H9 (cell line): Measurements from ENCODE around the gene PLXNA2. TPM values are rescaled to one million over a fixed set of nuclear protein-coding genes. Genes with fewer than 3 reads are reported as not detected.

Experiments
- DNase-seq: peaks from one replicate; pipeline ENCODE4 v3.0.0-alpha.2; 2017
- H2AFZ ChIP-seq: one replicate; pipeline ENCODE4 v1.6.1; 2013; ENCODE audit warnings: mild to moderate bottlenecking, low read length, control low read depth, moderate library complexity
- H2AK5ac ChIP-seq: 2 replicates; pipeline ENCODE4 v1.6.1; 2013; ENCODE audit warnings: low read length, control low read depth, mixed read lengths; ENCODE audit not compliant: insufficient read length
- H2BK120ac ChIP-seq: one replicate; pipeline ENCODE4 v1.6.1; 2013; ENCODE audit warnings: low read depth, mild to moderate bottlenecking, low read length, control low read depth, inconsistent platforms; ENCODE audit not compliant: poor library complexity, severe bottlenecking
- H2BK12ac ChIP-seq: 2 replicates; pipeline ENCODE4 v1.6.1; 2013; ENCODE audit warnings: low read length, control low read depth, mixed read lengths, low read depth; ENCODE audit not compliant: insufficient read length
- H2BK15ac ChIP-seq: 2 replicates; pipeline ENCODE4 v1.6.1; 2013; ENCODE audit warnings: low read depth, low read length, control low read depth
- H2BK20ac ChIP-seq: one replicate; pipeline ENCODE4 v1.6.1; 2013; ENCODE audit warnings: low read depth, mild to moderate bottlenecking, low read length, control low read depth, inconsistent platforms; ENCODE audit not compliant: poor library complexity, severe bottlenecking
- H2BK5ac ChIP-seq: 2 replicates; pipeline ENCODE4 v1.6.1; 2013; ENCODE audit warnings: low read length, control low read depth, mixed read lengths; ENCODE audit not compliant: insufficient read length
- H3K14ac ChIP-seq: 2 replicates; pipeline ENCODE4 v1.6.1; 2013; ENCODE audit warnings: low read length, control low read depth; ENCODE audit not compliant: insufficient read depth
- H3K18ac ChIP-seq: 2 replicates; pipeline ENCODE4 v1.6.1; 2013; ENCODE audit warnings: low read depth, mild to moderate bottlenecking, mixed read lengths, low read length, control low read depth; ENCODE audit not compliant: insufficient read length
- H3K23ac ChIP-seq: 2 replicates; pipeline ENCODE4 v1.6.1; 2013; ENCODE audit warnings: low read length, control low read depth, mixed read lengths, low read depth; ENCODE audit not compliant: insufficient read length
- H3K23me2 ChIP-seq: 2 replicates; pipeline ENCODE4 v1.6.1; 2013; ENCODE audit warnings: low read depth, mild to moderate bottlenecking, mixed read lengths, low read length, control low read depth; ENCODE audit not compliant: insufficient read length, poor library complexity, severe bottlenecking
- H3K27ac ChIP-seq: 2 replicates; pipeline ENCODE4 v1.5.1; 2013; ENCODE audit warnings: low read length, control low read depth, mixed read lengths, low read depth; ENCODE audit not compliant: insufficient read length
- H3K27me3 ChIP-seq: 2 replicates; pipeline ENCODE4 v1.6.1; 2013; ENCODE audit warnings: low read length, control low read depth, inconsistent platforms; ENCODE audit not compliant: insufficient read depth
- H3K4ac ChIP-seq: 2 replicates; pipeline ENCODE4 v1.6.1; 2013; ENCODE audit warnings: low read depth, mild to moderate bottlenecking, control low read depth, inconsistent platforms, low read length, moderate library complexity
- H3K4me1 ChIP-seq: 2 replicates; pipeline ENCODE4 v1.6.1; 2013; ENCODE audit warnings: low read length, control low read depth, inconsistent platforms; ENCODE audit not compliant: insufficient read depth
- H3K4me2 ChIP-seq: 2 replicates; pipeline ENCODE4 v1.6.1; 2013; ENCODE audit warnings: low read length, control low read depth, mixed read lengths; ENCODE audit not compliant: insufficient read length, insufficient read depth
- H3K56ac ChIP-seq: 2 replicates; pipeline ENCODE4 v1.6.1; 2013; ENCODE audit warnings: low read depth, mild to moderate bottlenecking, mixed read lengths, low read length, control low read depth; ENCODE audit not compliant: insufficient read length
- H3K79me1 ChIP-seq: 2 replicates; pipeline ENCODE4 v1.6.1; 2013; ENCODE audit warnings: low read depth, mild to moderate bottlenecking, moderate library complexity, low read length, control low read depth, inconsistent platforms; ENCODE audit not compliant: insufficient read depth, poor library complexity, severe bottlenecking
- H3K79me2 ChIP-seq: 2 replicates; pipeline ENCODE4 v1.6.1; 2013; ENCODE audit warnings: low read length, control low read depth, inconsistent platforms; ENCODE audit not compliant: insufficient read depth
- H3K9ac ChIP-seq: 2 replicates; pipeline ENCODE4 v1.6.1; 2013; ENCODE audit warnings: low read length, control low read depth, mixed read lengths; ENCODE audit not compliant: insufficient read length; ENCODE audit errors: extremely low read depth
- H3K9me3 ChIP-seq: one replicate; pipeline ENCODE4 v1.6.1; 2013; ENCODE audit warnings: low read depth, low read length, inconsistent platforms; ENCODE audit not compliant: control insufficient read depth
- H3T11ph ChIP-seq: one replicate; pipeline ENCODE4 v1.6.1; 2013; ENCODE audit warnings: mild to moderate bottlenecking, low read length, control low read depth, inconsistent platforms
- H4K20me1 ChIP-seq: one replicate; pipeline ENCODE4 v1.6.1; 2013; ENCODE audit not compliant: control insufficient read depth, insufficient read length, insufficient read depth
- H4K5ac ChIP-seq: 2 replicates; pipeline ENCODE4 v1.6.1; 2013; ENCODE audit warnings: low read depth, mild to moderate bottlenecking, mixed read lengths, low read length, control low read depth; ENCODE audit not compliant: insufficient read length
- H4K8ac ChIP-seq: replicated peaks from 2 replicates; pipeline ENCODE4 v1.6.1; 2013; ENCODE audit warnings: low read length, control low read depth, mixed read lengths, low read depth; ENCODE audit not compliant: insufficient read length
- H4K91ac ChIP-seq: 2 replicates; pipeline ENCODE4 v1.6.1; 2013; ENCODE audit warnings: low read depth, mild to moderate bottlenecking, moderate library complexity, mixed read lengths, low read length, control low read depth; ENCODE audit not compliant: insufficient read length
- H3K27ac Mint-ChIP-seq, 3 experiments: 2 replicates in 2 of 3; 3 replicates in 1 of 3; pipeline ENCODE4 v1.8.0; 2020 to 2021; ENCODE audit warnings: mixed read lengths in 3 of 3, mild to moderate bottlenecking in 1 of 3, moderate library complexity in 1 of 3
- H3K27me3 Mint-ChIP-seq: 2 replicates; pipeline ENCODE4 v1.8.0; 2021; ENCODE audit warnings: low read depth, mild to moderate bottlenecking, moderate library complexity, mixed read lengths
- H3K36me3 Mint-ChIP-seq, 3 experiments: 2 replicates in 2 of 3; 3 replicates in 1 of 3; pipeline ENCODE4 v1.8.0; 2020 to 2021; ENCODE audit warnings: low read depth in 3 of 3, mixed read lengths in 3 of 3; ENCODE audit not compliant: insufficient read depth in 1 of 3
- H3K4me1 Mint-ChIP-seq, 2 experiments: 2 replicates each; pipeline ENCODE4 v1.8.0; 2020; ENCODE audit warnings: mixed read lengths in 2 of 2
- H3K4me3 Mint-ChIP-seq, 2 experiments: 2 replicates in 1 of 2; 3 replicates in 1 of 2; pipeline ENCODE4 v1.8.0; 2020 to 2021; ENCODE audit warnings: mild to moderate bottlenecking in 2 of 2, mixed read lengths in 2 of 2, moderate library complexity in 1 of 2
- H3K9me3 Mint-ChIP-seq, 2 experiments: 2 replicates in 1 of 2; 3 replicates in 1 of 2; pipeline ENCODE4 v1.8.0; 2020; ENCODE audit warnings: mild to moderate bottlenecking in 2 of 2, mixed read lengths in 2 of 2, moderate library complexity in 1 of 2
- CTCF ChIP-seq: fragments of 200-600 bp; sonication (generic); conservative IDR thresholded peaks from 3 replicates; pipeline ENCODE4 v1.8.0; 2021; ENCODE audit warnings: antibody characterized with exemption, mild to moderate bottlenecking
- WGBS: extraction: QIAGEN DNeasy Blood & Tissue Kit; methylation state at CpG from one replicate; pipeline ENCODE4 v1.1.7; 2013; ENCODE audit warnings: missing lambda C conversion rate, low lambda C conversion rate, mixed read lengths; ENCODE audit not compliant: insufficient read length; ENCODE audit errors: extremely low coverage; 5-methylcytosine and 5-hydroxymethylcytosine counted together
- total RNA-seq: library from RNA; stranded (reverse); gene quantifications from 2 replicates; pipeline ENCODE4 v1.2.1, GENCODE V29; 2021

PLXNA2 gene
- total RNA-seq, 1 experiment from 2014 or later, result 0.57 TPM

- H3K23ac ChIP-seq, result no peak overlapping the region
- WGBS, result no CpG with 5 or more reads among the region's 5 CpGs
- peaks cover 2% of the 10 kb centered on the region; the same call in 1 of the 2 replicates for H3K27me3 Mint-ChIP-seq
- H3K27me3 ChIP-seq, result no peaks in the 10 kb centered on the region
- H3T11ph ChIP-seq, result no peak overlapping the region
- peak overlapping the region in 1 of 3 experiments; percentile 45; a peak in 1 of 7 replicates for H3K27ac Mint-ChIP-seq
- no peaks in the 10 kb centered on the region for H3K23me2 ChIP-seq
- no peaks in the 10 kb centered on the region for H3K36me3 Mint-ChIP-seq
- H3K4me1 ChIP-seq, result no peaks in the 10 kb centered on the region; the same call in 1 of the 2 replicates
- peaks cover 21 to 25% of the 10 kb centered on the region in 2 experiments for H3K4me1 Mint-ChIP-seq
- no peak overlapping the region for H2BK5ac ChIP-seq
- H3K4ac ChIP-seq, result no peak overlapping the region
- H4K91ac ChIP-seq, result no peak overlapping the region
- no peaks in the 10 kb centered on the region for H4K20me1 ChIP-seq
- no peak overlapping the region for H2BK120ac ChIP-seq
- no peak overlapping the region for H3K14ac ChIP-seq
- H3K79me1 ChIP-seq, result no peaks in the 10 kb centered on the region
- H2AK5ac ChIP-seq, result no peak overlapping the region
- H4K5ac ChIP-seq, result no peak overlapping the region
- no peak overlapping the region for H2BK15ac ChIP-seq
- no peak overlapping the region for H4K8ac ChIP-seq
- no peak for DNase-seq
- no peak overlapping the region for H2AFZ ChIP-seq
- H3K9me3 ChIP-seq, result no peaks in the 10 kb centered on the region
- H3K9me3 Mint-ChIP-seq, result no peaks in the 10 kb centered on the region
- no peak overlapping the region for H3K4me2 ChIP-seq
- H3K27ac ChIP-seq, result no peak overlapping the region
- no peak overlapping the region for H2BK12ac ChIP-seq
- no peaks in the 10 kb centered on the region for H3K79me2 ChIP-seq
- no peak overlapping the region for H3K9ac ChIP-seq
- no peak overlapping the region for H3K4me3 Mint-ChIP-seq
- H3K18ac ChIP-seq, result no peak overlapping the region
- TF ChIP-seq CTCF, result no peak
- no peak overlapping the region for H2BK20ac ChIP-seq
- H3K56ac ChIP-seq, result no peak overlapping the region
Observed at GRCh38 chr1:208108646-208109330, 135.4 kb downstream of the PLXNA2 start.
